ENCODE data around the gene CLK3.

The CLK3 gene

GRCh38 chr15:74621936-74622335 lies 6.3 kb downstream of the CLK3 start:
- no peak for DNase-seq (ENCODE audit: low read depth)
- no peak for TF ChIP-seq CTCF (conservative IDR thresholded peaks at IDR 0.05; ENCODE audit: low read depth, low read length)
- no peak overlapping the region for H3K4me3 ChIP-seq (ENCODE audit: low read length)

- H3K4me3 ChIP-seq (ENCODE audit: low read length): no peak overlapping the region
- TF ChIP-seq CTCF (conservative IDR thresholded peaks at IDR 0.05; ENCODE audit: low read depth, low read length): no peak
These were observed 7.1 kb downstream of the CLK3 start for GRCh38 chr15:74622758-74623157.

GRCh38 chr15:74624020-74624602 lies 8.5 kb downstream of the CLK3 start:
- TF ChIP-seq CTCF (conservative IDR thresholded peaks at IDR 0.05; ENCODE audit: low read depth, low read length): no peak
- DNase-seq (ENCODE audit: low read depth): no peak
- no peak overlapping the region for H3K4me3 ChIP-seq (ENCODE audit: low read length)

More at GRCh38 chr15:74622758-74623157, 7.1 kb downstream of the CLK3 start:
- no peak for DNase-seq (ENCODE audit: low read depth)

- no peak for DNase-seq (ENCODE audit: low read depth)
- no peak for TF ChIP-seq CTCF (conservative IDR thresholded peaks at IDR 0.05; ENCODE audit: low read depth, low read length)
- no peak overlapping the region for H3K4me3 ChIP-seq (ENCODE audit: low read length)
These were observed 10.1 kb downstream of the CLK3 start for GRCh38 chr15:74625693-74626092.

GRCh38 chr15:74626336-74626735 lies 10.7 kb downstream of the CLK3 start:
- no peak for DNase-seq (ENCODE audit: low read depth)
- TF ChIP-seq CTCF (conservative IDR thresholded peaks at IDR 0.05; ENCODE audit: low read depth, low read length): no peak
- H3K4me3 ChIP-seq (ENCODE audit: low read length): no peak overlapping the region

- no peak for TF ChIP-seq CTCF (conservative IDR thresholded peaks at IDR 0.05; ENCODE audit: low read depth, low read length)
- no peak overlapping the region for H3K4me3 ChIP-seq (ENCODE audit: low read length)
These were observed 11.4 kb downstream of the CLK3 start for GRCh38 chr15:74626752-74627692.

More at GRCh38 chr15:74626752-74627692, 11.4 kb downstream of the CLK3 start:
- DNase-seq (ENCODE audit: low read depth): no peak
